OCI-LY1 (cell line): Measurements from ENCODE around the gene GALNT2.

ENCODE experiments used
- CTCF ChIP-seq: fragments of 200-600 bp; sonication (generic), shearing (Covaris generic); IDR thresholded peaks from 2 replicates; pipeline ENCODE4 v1.5.1; 2017; ENCODE audit warnings: mild to moderate bottlenecking, antibody characterized with exemption, low read length, moderate library complexity, mixed read lengths
- EZH2 ChIP-seq: fragments of 200-600 bp; sonication (generic), shearing (Covaris generic); IDR thresholded peaks from 2 replicates; pipeline ENCODE4 v1.8.0; 2017; ENCODE audit warnings: borderline replicate concordance, mixed run types, mild to moderate bottlenecking, antibody characterized with exemption, low read length, moderate library complexity, mixed read lengths

- no peak for TF ChIP-seq CTCF
- TF ChIP-seq EZH2 = no peak
Measured at GRCh38 chr1:230101556-230101955, 34.5 kb downstream of the GALNT2 start.
